Limb (tissue), 2 donors: ENCODE measurements around the gene TFIP11.
"Not testable (repeated sequence)": the region's sequence is repeated elsewhere in the genome, so short reads cannot be mapped to it uniquely, and the experiment has no call there.

Experiments used
- DNase-seq, 2 donors: peaks; one replicate each; pipeline ENCODE4 v3.0.0-alpha.2; 2016; ENCODE audit errors: extremely low spot score in 2 of 2

Gene TFIP11

GRCh38 chr22:26541167-26541819 is 29.0 kb upstream of the TFIP11 start:
- no peak for DNase-seq

- DNase-seq, result no peak
Observed at GRCh38 chr22:26540119-26540518, 27.8 kb upstream of the TFIP11 start.

- DNase-seq, result no peak
Observed at GRCh38 chr22:26536762-26537134, 24.5 kb upstream of the TFIP11 start.

GRCh38 chr22:26536056-26536761 is 23.9 kb upstream of the TFIP11 start:
- no peak for DNase-seq

GRCh38 chr22:26535603-26535908 is 23.3 kb upstream of the TFIP11 start:
- no peak for DNase-seq

- DNase-seq, result no peak
Observed at GRCh38 chr22:26534874-26535602, 22.8 kb upstream of the TFIP11 start.

GRCh38 chr22:26534171-26534855 is 22.0 kb upstream of the TFIP11 start:
- DNase-seq, result no peak

GRCh38 chr22:26529345-26529744 is 17.1 kb upstream of the TFIP11 start:
- DNase-seq, result no peak

GRCh38 chr22:26528518-26528917 is 16.2 kb upstream of the TFIP11 start:
- DNase-seq, result not testable (repeated sequence)

GRCh38 chr22:26527574-26528465 is 15.5 kb upstream of the TFIP11 start:
- no peak for DNase-seq

- no peak for DNase-seq
Observed at GRCh38 chr22:26527167-26527566, 14.9 kb upstream of the TFIP11 start.

GRCh38 chr22:26525946-26526564 is 13.8 kb upstream of the TFIP11 start:
- DNase-seq, result no peak

- no peak for DNase-seq
Observed at GRCh38 chr22:26524870-26525269, 12.6 kb upstream of the TFIP11 start.

- no peak for DNase-seq
Observed at GRCh38 chr22:26522592-26522991, 10.3 kb upstream of the TFIP11 start.

GRCh38 chr22:26522012-26522411 is 9.7 kb upstream of the TFIP11 start:
- no peak for DNase-seq

- no peak for DNase-seq
Observed at GRCh38 chr22:26517429-26517828, 5.2 kb upstream of the TFIP11 start.

- no peak for DNase-seq
Observed at GRCh38 chr22:26516503-26516902, 4.2 kb upstream of the TFIP11 start.

- no peak for DNase-seq
Observed at GRCh38 chr22:26515931-26516330, 3.7 kb upstream of the TFIP11 start.

- DNase-seq, result no peak
Observed at GRCh38 chr22:26514419-26515161, 2.3 kb upstream of the TFIP11 start.

GRCh38 chr22:26513838-26514237 is 1.6 kb upstream of the TFIP11 start:
- DNase-seq, result no peak
